OCI-LY7 (cell line): ENCODE measurements around the gene HCFC1R1. TPM values are rescaled to one million over a fixed set of nuclear protein-coding genes. Genes with fewer than 3 reads are reported as not detected.
"Not testable (repeated sequence)": the region's sequence is repeated elsewhere in the genome, so short reads cannot be mapped to it uniquely, and the experiment has no call there.

Experiments used
- BruUV-seq: library from RNA; stranded (reverse); fragments of 400-500 nt; replicated peaks from 2 replicates; lab custom pipeline; 2021; lab: Mats Ljungman, UMichigan
- CTCF ChIA-PET: fragments of 300-600 bp; sonication (Branson Sonifier 250); formaldehyde crosslinking; loops from one replicate; lab custom pipeline; 2022; ENCODE audit warnings: antibody characterized with exemption; ENCODE audit not compliant: unreplicated experiment; lab: Charles Lee
- POLR2A ChIA-PET: fragments of 300-600 bp; sonication (Branson Sonifier 250); formaldehyde crosslinking; loops from one replicate; lab custom pipeline; 2022; ENCODE audit warnings: antibody characterized with exemption; lab: Charles Lee
- DNase-seq: peaks from one replicate; pipeline ENCODE4 v3.0.0-alpha.2; 2015; ENCODE audit warnings: low spot score
- H2AFZ ChIP-seq: fragments of 200-600 bp; sonication (generic), shearing (Covaris generic); 2 replicates; pipeline ENCODE4 v1.6.1; 2014; ENCODE audit warnings: mild to moderate bottlenecking, antibody characterized with exemption, low read length, moderate library complexity
- H3K27ac ChIP-seq: fragments of 200-600 bp; sonication (generic); 2 replicates; pipeline ENCODE4 v1.5.1; 2014; ENCODE audit warnings: mixed run types, low read depth, mild to moderate bottlenecking, moderate library complexity, low read length, inconsistent platforms; ENCODE audit not compliant: poor library complexity, severe bottlenecking
- H3K36me3 ChIP-seq: fragments of 200-600 bp; sonication (generic); 2 replicates; pipeline ENCODE4 v1.6.1; 2014; ENCODE audit warnings: mild to moderate bottlenecking, antibody characterized with exemption, low read length, moderate library complexity, mixed read lengths; ENCODE audit not compliant: insufficient read depth
- H3K4me1 ChIP-seq: fragments of 200-600 bp; sonication (generic); 2 replicates; pipeline ENCODE4 v1.5.1; 2014; ENCODE audit warnings: mild to moderate bottlenecking, low read length; ENCODE audit not compliant: insufficient read depth, poor library complexity, severe bottlenecking
- H3K4me2 ChIP-seq: fragments of 200-600 bp; sonication (generic); 2 replicates; pipeline ENCODE4 v1.6.1; 2014; ENCODE audit warnings: mild to moderate bottlenecking, low read length
- H3K4me3 ChIP-seq: fragments of 200-600 bp; sonication (generic); 2 replicates; pipeline ENCODE4 v1.5.1; 2014; ENCODE audit warnings: mild to moderate bottlenecking, low read depth, low read length; ENCODE audit not compliant: poor library complexity, severe bottlenecking
- H3K79me2 ChIP-seq: fragments of 200-600 bp; sonication (generic); 2 replicates; pipeline ENCODE4 v1.6.1; 2016; ENCODE audit warnings: low read depth, mild to moderate bottlenecking, low read length, moderate library complexity, mixed read lengths; ENCODE audit not compliant: insufficient read depth
- H3K9me2 ChIP-seq: fragments of 200-600 bp; sonication (generic); 2 replicates; pipeline ENCODE4 v1.6.1; 2016; ENCODE audit warnings: mild to moderate bottlenecking, low read length, mixed read lengths; ENCODE audit not compliant: insufficient read depth
- H3K9me3 ChIP-seq: fragments of 200-600 bp; sonication (generic); 2 replicates; pipeline ENCODE4 v1.6.1; 2014; ENCODE audit warnings: mild to moderate bottlenecking, mixed run types, low read length, mixed read lengths
- H4K20me1 ChIP-seq: fragments of 200-600 bp; sonication (generic); 2 replicates; pipeline ENCODE4 v1.6.1; 2014; ENCODE audit warnings: mild to moderate bottlenecking, antibody characterized with exemption, low read length, moderate library complexity, mixed read lengths; ENCODE audit not compliant: insufficient read depth
- EZH2phosphoT487 ChIP-seq: fragments of 200-600 bp; sonication (generic); IDR thresholded peaks from 2 replicates; pipeline ENCODE4 v1.6.1; 2018; ENCODE audit warnings: low read depth, borderline replicate concordance, mild to moderate bottlenecking, mixed run types, antibody characterized with exemption, low read length, moderate library complexity, mixed read lengths
- intact Hi-C: fragments of 100-400 bp; cut with micrococcal nuclease; formaldehyde crosslinking; loops from one replicate; pipeline ENCODE4 v1.10.0; 2022; ENCODE audit not compliant: unreplicated experiment
- total RNA-seq, 2 experiments: library from RNA; depleted of rRNA in 1 of 2; stranded (reverse); fragments of >200 nt in 1 of 2; shearing (Covaris generic) in 1 of 2; gene quantifications; 2 replicates each; pipeline ENCODE4 v1.2.3, GENCODE V29; 2014 to 2022
- TF ChIP-seq, protein P1 (sequence below): fragments of 200-600 bp; sonication (generic); conservative IDR thresholded peaks from 2 replicates; pipeline ENCODE4 v1.5.1; 2014; ENCODE audit warnings: mild to moderate bottlenecking, antibody characterized with exemption, low read length, moderate library complexity, mixed read lengths

Gene HCFC1R1
- total RNA-seq, 2 experiments from 2014 or later, result 29.1 to 39.4 TPM

DNA sequence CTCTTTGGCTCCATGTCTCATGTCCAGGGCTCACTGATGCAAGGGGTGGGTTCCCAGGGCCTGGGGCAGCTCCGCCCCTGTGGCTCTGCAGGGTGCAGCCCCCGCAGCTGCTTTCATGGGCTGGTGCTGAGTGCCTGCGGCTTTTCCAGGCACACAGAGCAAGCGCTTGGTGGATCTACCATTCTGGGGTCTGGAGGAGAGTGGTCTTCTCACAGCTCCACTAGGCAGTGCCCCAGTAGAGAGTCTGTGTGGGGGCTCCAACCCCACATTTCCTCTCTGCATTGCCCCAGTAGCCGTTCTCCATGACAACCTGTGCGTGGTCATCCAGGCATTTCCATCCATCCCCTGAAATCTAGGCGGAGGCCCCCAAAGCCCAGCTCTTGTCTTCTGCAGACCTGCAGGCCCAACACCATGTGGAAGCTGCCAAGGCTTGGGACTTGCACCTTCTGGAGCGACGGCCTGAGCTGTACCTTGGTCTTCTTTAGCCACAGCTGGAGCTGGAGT, 46.9 kb upstream of the HCFC1R1 start:
- CTCF ChIA-PET, result no interaction called here
- no peak overlapping the region for H3K4me2 ChIP-seq
- no peaks in the 10 kb centered on the region for H3K9me2 ChIP-seq
- H4K20me1 ChIP-seq, result no peaks in the 10 kb centered on the region
- H3K9me3 ChIP-seq, result no peaks in the 10 kb centered on the region
- no TSS peak for BruUV-seq
- H3K27ac ChIP-seq, result no peak overlapping the region
- H3K36me3 ChIP-seq, result no peaks in the 10 kb centered on the region
- POLR2A ChIA-PET, result interaction anchor here (0.6 kb wide), 1 partner anchor 36 kb away, joined by 5 read pairs; no protein-coding TSS in a partner anchor
- H3K4me3 ChIP-seq, result no peak overlapping the region
- intact Hi-C loops, result no loop called here
- peaks cover 17% of the 10 kb centered on the region for H3K4me1 ChIP-seq
- DNase-seq, result no peak
- H3K79me2 ChIP-seq, result no peaks in the 10 kb centered on the region
- TF ChIP-seq EZH2phosphoT487, result no peak
- TF ChIP-seq, protein P1, sequence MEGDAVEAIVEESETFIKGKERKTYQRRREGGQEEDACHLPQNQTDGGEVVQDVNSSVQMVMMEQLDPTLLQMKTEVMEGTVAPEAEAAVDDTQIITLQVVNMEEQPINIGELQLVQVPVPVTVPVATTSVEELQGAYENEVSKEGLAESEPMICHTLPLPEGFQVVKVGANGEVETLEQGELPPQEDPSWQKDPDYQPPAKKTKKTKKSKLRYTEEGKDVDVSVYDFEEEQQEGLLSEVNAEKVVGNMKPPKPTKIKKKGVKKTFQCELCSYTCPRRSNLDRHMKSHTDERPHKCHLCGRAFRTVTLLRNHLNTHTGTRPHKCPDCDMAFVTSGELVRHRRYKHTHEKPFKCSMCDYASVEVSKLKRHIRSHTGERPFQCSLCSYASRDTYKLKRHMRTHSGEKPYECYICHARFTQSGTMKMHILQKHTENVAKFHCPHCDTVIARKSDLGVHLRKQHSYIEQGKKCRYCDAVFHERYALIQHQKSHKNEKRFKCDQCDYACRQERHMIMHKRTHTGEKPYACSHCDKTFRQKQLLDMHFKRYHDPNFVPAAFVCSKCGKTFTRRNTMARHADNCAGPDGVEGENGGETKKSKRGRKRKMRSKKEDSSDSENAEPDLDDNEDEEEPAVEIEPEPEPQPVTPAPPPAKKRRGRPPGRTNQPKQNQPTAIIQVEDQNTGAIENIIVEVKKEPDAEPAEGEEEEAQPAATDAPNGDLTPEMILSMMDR, result no peak
- no peak overlapping the region for H2AFZ ChIP-seq

DNA sequence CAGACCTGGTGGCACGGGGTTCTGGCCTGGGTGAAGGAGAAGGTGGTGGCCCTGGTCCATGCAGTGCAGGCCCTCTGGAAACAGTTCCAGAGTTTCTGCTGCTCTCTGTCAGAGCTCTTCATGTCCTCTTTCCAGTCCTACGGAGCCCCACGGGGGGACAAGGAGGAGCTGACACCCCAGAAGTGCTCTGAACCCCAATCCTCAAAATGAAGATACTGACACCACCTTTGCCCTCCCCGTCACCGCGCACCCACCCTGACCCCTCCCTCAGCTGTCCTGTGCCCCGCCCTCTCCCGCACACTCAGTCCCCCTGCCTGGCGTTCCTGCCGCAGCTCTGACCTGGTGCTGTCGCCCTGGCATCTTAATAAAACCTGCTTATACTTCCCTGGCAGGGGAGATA, 45.4 kb upstream of the HCFC1R1 start:
- H3K4me3 ChIP-seq, H4K20me1 ChIP-seq, H3K9me2 ChIP-seq, intact Hi-C loops, H2AFZ ChIP-seq, H3K9me3 ChIP-seq, H3K27ac ChIP-seq, H3K4me1 ChIP-seq, H3K36me3 ChIP-seq, H3K4me2 ChIP-seq, H3K79me2 ChIP-seq, BruUV-seq, DNase-seq: not testable (repeated sequence)
- CTCF ChIA-PET, result interaction anchor here (0.5 kb wide), 1 partner anchor 54 kb away, joined by 4 read pairs; no protein-coding TSS in a partner anchor
- POLR2A ChIA-PET, result interaction anchor here (0.5 kb wide), 1 partner anchor 15 kb away, joined by 5 read pairs; no protein-coding TSS in a partner anchor

GRCh38 chr16:3068487-3068886, 44.7 kb upstream of the HCFC1R1 start:
- H3K4me1 ChIP-seq, result no peaks in the 10 kb centered on the region
- H3K4me2 ChIP-seq, result no peak overlapping the region
- no peak for DNase-seq
- H3K9me3 ChIP-seq, result no peaks in the 10 kb centered on the region
- H3K27ac ChIP-seq, result no peak overlapping the region
- ChIA-PET CTCF (interaction anchor here (0.5 kb wide), 1 partner anchor 55 kb away, joined by 4 read pairs; no protein-coding TSS in a partner anchor), POLR2A (no interaction called here)
- H3K36me3 ChIP-seq, result no peaks in the 10 kb centered on the region
- intact Hi-C loops, result no loop called here
- H4K20me1 ChIP-seq, result no peaks in the 10 kb centered on the region
- H3K4me3 ChIP-seq, result no peak overlapping the region
- TF ChIP-seq, protein P1, result no peak
- TF ChIP-seq EZH2phosphoT487, result no peak
- H3K79me2 ChIP-seq, result no peaks in the 10 kb centered on the region
- H2AFZ ChIP-seq, result no peak overlapping the region
- no TSS peak for BruUV-seq
- no peaks in the 10 kb centered on the region for H3K9me2 ChIP-seq
